ENCODE results near the gene VAPB. TPM values are rescaled to one million over a fixed set of nuclear protein-coding genes. Genes with fewer than 3 reads are reported as not detected.
"Not testable (repeated sequence)": the region's sequence is repeated elsewhere in the genome, so short reads cannot be mapped to it uniquely, and the experiment has no call there.

The VAPB gene
- total RNA-seq, 2 donors from 2014 or later, result 45.8 to 55.3 TPM

DNA sequence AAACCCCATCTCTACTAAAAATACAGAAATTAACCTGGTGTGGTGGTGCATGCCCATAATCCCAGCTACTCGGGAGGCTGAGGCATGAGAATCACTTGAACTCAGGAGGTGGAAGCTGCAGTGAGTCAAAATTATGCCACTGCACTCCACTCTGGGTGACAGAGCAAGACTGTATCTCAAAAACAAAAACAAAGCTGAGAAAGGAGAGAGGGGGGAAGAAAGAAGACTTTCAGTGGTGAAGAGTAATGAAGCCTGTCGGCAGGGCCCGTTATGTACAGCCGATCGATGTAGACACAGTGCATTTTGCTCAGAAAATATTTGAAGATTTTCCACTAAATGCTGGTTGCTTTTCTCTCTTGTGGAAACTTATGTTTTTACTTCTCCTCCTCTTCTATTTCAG is 13.8 kb downstream of the VAPB start:
- Mint-ChIP-seq H3K27ac (no peak overlapping the region), H3K4me3 (no peak overlapping the region), H3K9me3 (no peaks in the 10 kb centered on the region), H3K27me3 (ENCODE audit: low read depth) (no peaks in the 10 kb centered on the region), H3K36me3 (ENCODE audit: insufficient read depth in 2 of 2) (peaks cover 0 to 4% of the 10 kb centered on the region in 2 donors), H3K4me1 (ENCODE audit: low read depth) (peaks cover 17% of the 10 kb centered on the region)
- ATAC-seq (replicated peaks in 1 of 2) (peak; percentile 12 to 23), DNase-seq (no peak)

GRCh38 chr20:58403272-58403671 is 14.2 kb downstream of the VAPB start:
- Mint-ChIP-seq H3K4me3 (no peak overlapping the region), H3K36me3 (ENCODE audit: insufficient read depth in 2 of 2) (peaks cover 0 to 4% of the 10 kb centered on the region in 2 donors), H3K27ac (no peak overlapping the region), H3K4me1 (ENCODE audit: low read depth) (peaks cover 17% of the 10 kb centered on the region), H3K27me3 (ENCODE audit: low read depth) (no peaks in the 10 kb centered on the region), H3K9me3 (no peaks in the 10 kb centered on the region)
- DNase-seq (no peak), ATAC-seq (replicated peaks in 1 of 2) (no peak)

DNA sequence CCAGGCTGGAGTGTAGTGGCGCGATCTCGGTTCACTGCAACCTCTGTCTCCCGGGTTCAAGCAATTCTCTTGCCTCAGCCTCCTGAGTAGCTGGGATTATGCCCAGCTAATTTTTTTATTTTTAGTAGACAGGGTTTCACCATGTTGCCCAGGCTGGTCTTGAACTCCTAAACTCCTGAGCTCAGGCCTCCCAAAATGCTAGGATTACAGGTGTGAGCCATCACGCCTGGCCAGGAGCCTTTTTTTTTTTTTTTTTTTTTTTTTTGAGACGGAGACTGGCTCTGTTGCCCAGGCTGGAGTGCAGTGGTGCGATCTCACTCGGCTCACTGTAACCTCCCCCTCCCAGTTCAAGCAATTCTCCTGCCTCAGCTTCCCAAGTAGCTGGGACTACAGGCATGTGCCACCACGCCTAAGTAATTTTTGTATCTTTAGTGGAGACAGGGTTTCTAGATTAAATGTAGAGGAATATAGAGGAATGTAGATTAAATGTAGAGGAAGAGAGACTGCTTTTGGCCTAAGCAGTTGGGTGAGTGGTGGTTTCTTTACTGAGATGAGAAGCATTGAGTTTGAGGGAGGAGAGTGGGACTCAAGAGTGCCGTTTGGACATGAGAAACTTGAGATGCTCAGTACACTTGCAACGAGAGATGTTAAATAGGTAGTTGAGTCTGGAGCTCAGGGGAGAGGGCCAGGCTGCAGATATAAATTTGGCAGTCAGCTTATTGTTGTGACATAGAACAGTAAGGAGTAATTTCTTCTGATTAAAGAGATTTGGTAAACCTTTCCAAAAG is 16.7 kb downstream of the VAPB start:
- Mint-ChIP-seq H3K4me1 (ENCODE audit: low read depth) (peaks cover 34% of the 10 kb centered on the region), H3K36me3 (ENCODE audit: insufficient read depth in 2 of 2) (no peaks in the 10 kb centered on the region)

GRCh38 chr20:58406422-58407001 is 17.5 kb downstream of the VAPB start:
- H3K9me3 Mint-ChIP-seq, result no peaks in the 10 kb centered on the region
- peak overlapping the region; percentile 54 for H3K27ac Mint-ChIP-seq
- DNase-seq (no peak), ATAC-seq (replicated peaks in 1 of 2) (peak in 1 of 2 donors; percentile 33)
- H3K36me3 Mint-ChIP-seq (ENCODE audit: insufficient read depth in 2 of 2), result no peaks in the 10 kb centered on the region
- no peak overlapping the region for H3K4me3 Mint-ChIP-seq
- H3K27me3 Mint-ChIP-seq (ENCODE audit: low read depth), result no peaks in the 10 kb centered on the region
- peaks cover 37% of the 10 kb centered on the region for H3K4me1 Mint-ChIP-seq (ENCODE audit: low read depth)

More for the DNA sequence above, 16.7 kb downstream of the VAPB start:
- Mint-ChIP-seq H3K27me3 (ENCODE audit: low read depth) (no peaks in the 10 kb centered on the region), H3K27ac (no peak overlapping the region), H3K4me3 (no peak overlapping the region), H3K9me3 (no peaks in the 10 kb centered on the region)
- DNase-seq (no peak), ATAC-seq (replicated peaks in 1 of 2) (no peak)

GRCh38 chr20:58407201-58407873 is 18.3 kb downstream of the VAPB start:
- Mint-ChIP-seq H3K4me1 (ENCODE audit: low read depth) (peaks cover 41% of the 10 kb centered on the region), H3K36me3 (ENCODE audit: insufficient read depth in 2 of 2) (no peaks in the 10 kb centered on the region), H3K27me3 (ENCODE audit: low read depth) (no peaks in the 10 kb centered on the region), H3K4me3 (no peak overlapping the region), H3K9me3 (no peaks in the 10 kb centered on the region), H3K27ac (peak overlapping the region; percentile 90)
- DNase-seq (no peak), ATAC-seq (replicated peaks in 1 of 2) (no peak)

DNA sequence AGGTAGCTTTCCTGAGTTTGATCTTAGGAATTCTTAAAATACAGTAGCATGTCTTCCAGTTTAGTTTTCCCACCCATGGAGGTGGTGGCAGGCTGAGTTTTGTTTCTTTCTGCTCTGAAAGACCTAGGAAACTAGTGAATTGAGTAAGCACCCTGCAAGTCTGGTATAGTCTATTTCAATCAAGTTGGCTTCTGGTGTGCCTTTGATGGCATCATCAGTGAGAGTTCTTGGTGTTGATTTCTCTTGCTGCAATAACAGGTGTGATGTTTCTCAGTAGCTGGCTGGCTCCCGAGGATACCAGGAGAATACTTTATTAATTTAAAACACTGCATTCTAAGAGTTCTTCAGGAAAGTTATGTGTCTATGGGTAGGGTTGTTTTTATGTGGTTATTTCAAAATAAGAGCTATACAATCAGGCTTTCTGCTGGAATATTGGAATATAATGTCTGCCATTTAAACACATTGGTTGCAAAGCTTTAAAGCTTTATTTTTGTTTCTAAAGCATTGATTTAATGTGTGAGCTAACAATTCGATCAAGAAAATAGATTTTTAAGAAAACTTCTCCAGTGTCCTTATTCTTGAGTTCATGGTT is 19.0 kb downstream of the VAPB start:
- DNase-seq (peak; percentile 38 to 45), ATAC-seq (replicated peaks in 1 of 2) (peak; percentile 95)
- Mint-ChIP-seq H3K4me1 (ENCODE audit: low read depth) (peaks cover 41% of the 10 kb centered on the region), H3K27ac (peak overlapping the region; percentile 90), H3K4me3 (peak overlapping the region; percentile 67 to 83), H3K9me3 (no peaks in the 10 kb centered on the region), H3K36me3 (ENCODE audit: insufficient read depth in 2 of 2) (no peaks in the 10 kb centered on the region), H3K27me3 (ENCODE audit: low read depth) (no peaks in the 10 kb centered on the region)

GRCh38 chr20:58408603-58409246 is 19.7 kb downstream of the VAPB start:
- DNase-seq (no peak), ATAC-seq (replicated peaks in 1 of 2) (peak; percentile 54 to 60)
- H3K36me3 Mint-ChIP-seq (ENCODE audit: insufficient read depth in 2 of 2), result no peaks in the 10 kb centered on the region
- peaks cover 41% of the 10 kb centered on the region for H3K4me1 Mint-ChIP-seq (ENCODE audit: low read depth)
- H3K27ac Mint-ChIP-seq, result peak overlapping the region; percentile 92
- H3K4me3 Mint-ChIP-seq, result peak overlapping the region; percentile 67 to 83
- no peaks in the 10 kb centered on the region for H3K27me3 Mint-ChIP-seq (ENCODE audit: low read depth)
- H3K9me3 Mint-ChIP-seq, result no peaks in the 10 kb centered on the region

- not testable (repeated sequence) for H3K4me3 Mint-ChIP-seq; H3K27ac Mint-ChIP-seq; H3K9me3 Mint-ChIP-seq; H3K36me3 Mint-ChIP-seq (ENCODE audit: insufficient read depth in 2 of 2); DNase-seq; ATAC-seq (replicated peaks in 1 of 2); H3K27me3 Mint-ChIP-seq (ENCODE audit: low read depth)
- peaks cover 52% of the 10 kb centered on the region for H3K4me1 Mint-ChIP-seq (ENCODE audit: low read depth)
These were observed 25.2 kb downstream of the VAPB start for GRCh38 chr20:58414216-58414615.

GRCh38 chr20:58414786-58415185 is 25.8 kb downstream of the VAPB start:
- H3K36me3 Mint-ChIP-seq (ENCODE audit: insufficient read depth in 2 of 2); H3K27me3 Mint-ChIP-seq (ENCODE audit: low read depth); ATAC-seq (replicated peaks in 1 of 2); H3K27ac Mint-ChIP-seq; H3K4me3 Mint-ChIP-seq; DNase-seq; H3K9me3 Mint-ChIP-seq: not testable (repeated sequence)
- peaks cover 51% of the 10 kb centered on the region for H3K4me1 Mint-ChIP-seq (ENCODE audit: low read depth)

- peaks cover 0 to 3% of the 10 kb centered on the region in 2 donors for H3K9me3 Mint-ChIP-seq
- peaks cover 0 to 17% of the 10 kb centered on the region in 2 donors for H3K36me3 Mint-ChIP-seq (ENCODE audit: insufficient read depth in 2 of 2)
- peaks cover 47% of the 10 kb centered on the region for H3K4me1 Mint-ChIP-seq (ENCODE audit: low read depth)
- H3K27me3 Mint-ChIP-seq (ENCODE audit: low read depth), result no peaks in the 10 kb centered on the region
- ATAC-seq (replicated peaks in 1 of 2), result no peak
- peak overlapping the region; percentile 93 for H3K27ac Mint-ChIP-seq
- H3K4me3 Mint-ChIP-seq, result peak overlapping the region in 1 of 2 donors; percentile 27
- no peak for DNase-seq
These were observed 27.0 kb downstream of the VAPB start for GRCh38 chr20:58416057-58416456.

- Mint-ChIP-seq H3K4me1 (ENCODE audit: low read depth) (peaks cover 45% of the 10 kb centered on the region), H3K4me3 (peak overlapping the region in 1 of 2 donors; percentile 60)
- ATAC-seq (replicated peaks in 1 of 2), result no peak
These were observed 27.8 kb downstream of the VAPB start for GRCh38 chr20:58416835-58417234.

DNA sequence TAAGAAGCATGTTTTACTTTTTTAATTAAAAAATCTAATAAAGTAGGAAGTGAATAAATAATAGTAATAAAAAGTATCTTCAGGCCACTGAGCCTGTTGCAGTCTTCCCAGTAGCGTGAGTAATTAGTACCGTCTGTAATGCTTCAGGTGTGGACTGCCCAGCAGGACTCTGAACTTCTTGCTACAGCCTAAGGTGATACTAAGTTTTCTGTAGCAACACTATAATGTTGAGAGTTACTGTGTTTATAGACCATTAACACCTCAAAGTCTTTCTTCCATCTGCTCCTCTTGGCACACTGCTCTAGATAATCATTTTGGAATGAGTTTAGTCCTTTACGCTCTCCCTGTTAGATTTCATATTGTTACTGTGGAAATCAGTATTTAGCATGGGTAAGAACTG is 28.4 kb downstream of the VAPB start:
- Mint-ChIP-seq H3K27ac (peak overlapping the region; percentile 19), H3K27me3 (ENCODE audit: low read depth) (no peaks in the 10 kb centered on the region), H3K4me1 (ENCODE audit: low read depth) (peaks cover 43% of the 10 kb centered on the region), H3K9me3 (peaks cover 0 to 3% of the 10 kb centered on the region in 2 donors), H3K4me3 (no peak overlapping the region), H3K36me3 (ENCODE audit: insufficient read depth in 2 of 2) (peaks cover 0 to 18% of the 10 kb centered on the region in 2 donors)
- DNase-seq, result no peak
- no peak for ATAC-seq (replicated peaks in 1 of 2)

More at GRCh38 chr20:58416835-58417234, 27.8 kb downstream of the VAPB start:
- no peak for DNase-seq
- Mint-ChIP-seq H3K9me3 (peaks cover 0 to 3% of the 10 kb centered on the region in 2 donors), H3K27me3 (ENCODE audit: low read depth) (no peaks in the 10 kb centered on the region), H3K36me3 (ENCODE audit: insufficient read depth in 2 of 2) (peaks cover 0 to 18% of the 10 kb centered on the region in 2 donors), H3K27ac (peak overlapping the region; percentile 93)
